NCI-H1105 treated with DMSO at 0.1 percent for 48 hours (cell line): ENCODE measurements around the gene CMKLR1.

Source experiments
- DNase-seq: peaks from one replicate; lab custom pipeline; 2025; lab: John Stamatoyannopoulos, UW

The CMKLR1 gene

GRCh38 chr12:108361606-108362005 is 22.5 kb upstream of the CMKLR1 start:
- no peak for DNase-seq

GRCh38 chr12:108360487-108360886 is 21.4 kb upstream of the CMKLR1 start:
- no peak for DNase-seq

GRCh38 chr12:108360057-108360456 is 20.9 kb upstream of the CMKLR1 start:
- DNase-seq = no peak

GRCh38 chr12:108358580-108358965 is 19.5 kb upstream of the CMKLR1 start:
- no peak for DNase-seq

- DNase-seq = no peak
These were observed 18.9 kb upstream of the CMKLR1 start for GRCh38 chr12:108357834-108358579.

GRCh38 chr12:108356835-108357806 is 18.0 kb upstream of the CMKLR1 start:
- DNase-seq = no peak

GRCh38 chr12:108355069-108355468 is 16.0 kb upstream of the CMKLR1 start:
- no peak for DNase-seq

- no peak for DNase-seq
These were observed 13.5 kb upstream of the CMKLR1 start for GRCh38 chr12:108352591-108352990.

- DNase-seq = no peak
These were observed 11.4 kb upstream of the CMKLR1 start for GRCh38 chr12:108350511-108350910.

GRCh38 chr12:108349278-108349688 is 10.2 kb upstream of the CMKLR1 start:
- no peak for DNase-seq

GRCh38 chr12:108348842-108349241 is 9.7 kb upstream of the CMKLR1 start:
- no peak for DNase-seq

GRCh38 chr12:108346727-108347710 is 7.9 kb upstream of the CMKLR1 start:
- DNase-seq = no peak

- no peak for DNase-seq
These were observed 6.9 kb upstream of the CMKLR1 start for GRCh38 chr12:108345716-108346633.

- DNase-seq = no peak
These were observed 3.9 kb upstream of the CMKLR1 start for GRCh38 chr12:108342985-108343384.

GRCh38 chr12:108341854-108342847 is 3.0 kb upstream of the CMKLR1 start:
- DNase-seq = no peak

- no peak for DNase-seq
These were observed 2.2 kb upstream of the CMKLR1 start for GRCh38 chr12:108341356-108341755.

GRCh38 chr12:108340037-108340436 is 926 bp upstream of the CMKLR1 start:
- no peak for DNase-seq

- DNase-seq = no peak
These were observed 1.6 kb downstream of the CMKLR1 start for GRCh38 chr12:108337235-108338223.
